ENCODE measurements around the gene FAM151A. TPM values are rescaled to one million over a fixed set of nuclear protein-coding genes. Genes with fewer than 3 reads are reported as not detected.

FAM151A gene
- polyA plus RNA-seq, 3 donors, result not detected

DNA sequence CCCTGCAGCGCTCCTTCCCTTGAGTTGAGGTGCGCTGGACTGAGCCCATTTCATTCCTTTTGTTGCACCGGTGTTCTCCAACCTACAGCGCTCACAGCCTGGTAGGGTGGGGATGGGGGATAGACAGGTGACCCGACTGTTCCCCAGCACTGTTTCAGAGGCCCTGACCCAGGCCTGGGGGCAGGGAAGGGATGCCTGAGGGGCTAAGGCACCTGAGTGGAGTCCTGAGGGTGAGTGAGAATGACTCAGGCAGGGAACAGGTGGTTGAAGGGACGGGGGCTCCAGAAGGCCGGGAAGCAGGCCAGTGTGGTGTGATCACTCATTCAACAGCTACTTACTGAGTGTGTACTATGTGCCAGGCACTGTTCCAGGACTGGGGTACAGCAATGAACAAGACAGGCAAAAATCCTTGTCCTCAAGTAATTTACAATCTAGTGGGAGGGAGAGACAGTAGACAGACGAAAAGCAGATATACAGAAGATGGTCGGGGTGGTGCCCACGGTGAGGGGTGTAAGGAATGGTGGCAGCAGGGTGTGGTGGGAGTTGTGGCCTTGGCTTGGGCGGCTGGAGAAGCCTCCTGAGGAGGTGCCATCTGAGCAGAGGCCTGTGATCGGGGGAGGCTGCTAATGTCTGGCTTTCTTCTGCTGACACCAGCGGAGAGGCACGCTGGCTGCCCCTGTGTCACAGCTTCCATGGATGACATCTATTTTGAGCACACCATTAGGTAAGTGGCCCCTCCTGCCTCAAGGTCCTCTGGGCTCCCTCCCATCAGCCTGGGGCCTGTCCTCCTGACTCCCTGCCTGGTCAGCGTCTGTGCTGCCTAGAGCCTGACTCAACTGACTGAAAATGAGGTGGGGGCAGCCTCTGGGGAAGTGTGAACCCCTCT, 37.9 kb downstream of the FAM151A start:
- H3K4me1 ChIP-seq (ENCODE audit: control insufficient read depth in 1 of 2, insufficient read depth in 2 of 2, low read length in 2 of 2), result no peaks in the 10 kb centered on the region
- H3K9me3 Mint-ChIP-seq, result no peaks in the 10 kb centered on the region
- H3K27me3 ChIP-seq (ENCODE audit: control insufficient read depth in 2 of 2, insufficient read depth in 2 of 2, low read length in 2 of 2), result no peaks in the 10 kb centered on the region
- H3K4me1 Mint-ChIP-seq, result no peaks in the 10 kb centered on the region
- H3K79me2 ChIP-seq (ENCODE audit: insufficient read depth, low read length), result no peaks in the 10 kb centered on the region
- no peak overlapping the region for H3K4me3 Mint-ChIP-seq
- H3K9me3 ChIP-seq (replicated peaks in 1 of 2; ENCODE audit: control insufficient read depth in 1 of 2, insufficient read depth in 1 of 2, low read length in 2 of 2), result no peaks in the 10 kb centered on the region
- intact Hi-C loops (cut with micrococcal nuclease), result no loop called here
- H3K9ac ChIP-seq (ENCODE audit: insufficient read depth, low read length, poor library complexity, severe bottlenecking), result no peak overlapping the region
- H3K36me3 Mint-ChIP-seq, result peaks cover 10% of the 10 kb centered on the region in 2 donors
- H3K27ac ChIP-seq (ENCODE audit: low read depth in 1 of 2, low read length in 2 of 2), result no peak overlapping the region
- no peak overlapping the region for H2AFZ ChIP-seq (ENCODE audit: insufficient read depth, low read depth, low read length, poor library complexity, severe bottlenecking)
- H3K27me3 Mint-ChIP-seq (ENCODE audit: low read depth in 3 of 3), result peaks cover 0 to 2% (median 0%) of the 10 kb centered on the region in 3 donors
- no peaks in the 10 kb centered on the region for H3K36me3 ChIP-seq (replicated peaks in 1 of 2; ENCODE audit: control insufficient read depth in 1 of 2, insufficient read depth in 2 of 2, low read length in 2 of 2)
- no peak overlapping the region for H3K4me2 ChIP-seq (replicated peaks; ENCODE audit: extremely low read depth, low read length, poor library complexity, severe bottlenecking)
- WGBS (ENCODE audit: insufficient coverage), result 96% methylated on average over 13 of the region's 15 CpGs
- no peak overlapping the region for H3K4me3 ChIP-seq (replicated peaks in 1 of 3; ENCODE audit: low read depth in 2 of 3, low read length in 3 of 3)
- TF ChIP-seq, protein P1, sequence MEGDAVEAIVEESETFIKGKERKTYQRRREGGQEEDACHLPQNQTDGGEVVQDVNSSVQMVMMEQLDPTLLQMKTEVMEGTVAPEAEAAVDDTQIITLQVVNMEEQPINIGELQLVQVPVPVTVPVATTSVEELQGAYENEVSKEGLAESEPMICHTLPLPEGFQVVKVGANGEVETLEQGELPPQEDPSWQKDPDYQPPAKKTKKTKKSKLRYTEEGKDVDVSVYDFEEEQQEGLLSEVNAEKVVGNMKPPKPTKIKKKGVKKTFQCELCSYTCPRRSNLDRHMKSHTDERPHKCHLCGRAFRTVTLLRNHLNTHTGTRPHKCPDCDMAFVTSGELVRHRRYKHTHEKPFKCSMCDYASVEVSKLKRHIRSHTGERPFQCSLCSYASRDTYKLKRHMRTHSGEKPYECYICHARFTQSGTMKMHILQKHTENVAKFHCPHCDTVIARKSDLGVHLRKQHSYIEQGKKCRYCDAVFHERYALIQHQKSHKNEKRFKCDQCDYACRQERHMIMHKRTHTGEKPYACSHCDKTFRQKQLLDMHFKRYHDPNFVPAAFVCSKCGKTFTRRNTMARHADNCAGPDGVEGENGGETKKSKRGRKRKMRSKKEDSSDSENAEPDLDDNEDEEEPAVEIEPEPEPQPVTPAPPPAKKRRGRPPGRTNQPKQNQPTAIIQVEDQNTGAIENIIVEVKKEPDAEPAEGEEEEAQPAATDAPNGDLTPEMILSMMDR (IDR thresholded peaks at IDR 0.05), result no peak
- H4K20me1 ChIP-seq (ENCODE audit: insufficient read depth, low read length), result no peaks in the 10 kb centered on the region
- peak overlapping the region in 2 of 7 donors; percentile 20 to 37 for H3K27ac Mint-ChIP-seq
- DNase-seq, result no peak

DNA sequence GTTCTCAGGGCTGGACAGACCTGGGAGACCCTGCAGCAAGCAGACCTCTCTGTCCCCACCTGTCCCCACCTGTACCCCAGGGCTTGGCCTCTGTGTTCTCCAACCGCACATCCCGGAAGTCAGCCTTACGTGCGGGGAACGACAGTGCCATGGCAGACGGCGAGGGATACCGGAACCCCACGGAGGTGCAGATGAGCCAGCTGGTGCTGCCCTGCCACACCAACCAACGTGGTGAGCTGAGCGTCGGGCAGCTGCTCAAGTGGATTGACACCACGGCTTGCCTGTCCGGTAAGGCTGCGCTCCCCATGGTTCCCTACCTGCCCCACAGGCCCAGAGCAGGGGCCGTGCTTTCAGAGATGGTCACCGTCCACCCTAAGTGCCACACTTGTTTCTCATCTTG, 38.8 kb downstream of the FAM151A start:
- no peaks in the 10 kb centered on the region for H3K4me1 Mint-ChIP-seq
- H3K27ac Mint-ChIP-seq, result peak overlapping the region in 1 of 7 donors; percentile 35
- Histone ChIP-seq H3K79me2 (ENCODE audit: insufficient read depth, low read length) (no peaks in the 10 kb centered on the region), H3K4me1 (ENCODE audit: control insufficient read depth in 1 of 2, insufficient read depth in 2 of 2, low read length in 2 of 2) (no peaks in the 10 kb centered on the region), H3K9me3 (replicated peaks in 1 of 2; ENCODE audit: control insufficient read depth in 1 of 2, insufficient read depth in 1 of 2, low read length in 2 of 2) (no peaks in the 10 kb centered on the region), H3K4me2 (replicated peaks; ENCODE audit: extremely low read depth, low read length, poor library complexity, severe bottlenecking) (no peak overlapping the region), H2AFZ (ENCODE audit: insufficient read depth, low read depth, low read length, poor library complexity, severe bottlenecking) (no peak overlapping the region), H3K27ac (ENCODE audit: low read depth in 1 of 2, low read length in 2 of 2) (no peak overlapping the region), H3K4me3 (replicated peaks in 1 of 3; ENCODE audit: low read depth in 2 of 3, low read length in 3 of 3) (no peak overlapping the region), H3K27me3 (ENCODE audit: control insufficient read depth in 2 of 2, insufficient read depth in 2 of 2, low read length in 2 of 2) (no peaks in the 10 kb centered on the region), H3K9ac (ENCODE audit: insufficient read depth, low read length, poor library complexity, severe bottlenecking) (no peak overlapping the region), H4K20me1 (ENCODE audit: insufficient read depth, low read length) (no peaks in the 10 kb centered on the region), H3K36me3 (replicated peaks in 1 of 2; ENCODE audit: control insufficient read depth in 1 of 2, insufficient read depth in 2 of 2, low read length in 2 of 2) (no peaks in the 10 kb centered on the region)
- peaks cover 5 to 6% of the 10 kb centered on the region in 2 donors for H3K36me3 Mint-ChIP-seq
- H3K4me3 Mint-ChIP-seq, result no peak overlapping the region
- no peaks in the 10 kb centered on the region for H3K9me3 Mint-ChIP-seq
- TF ChIP-seq, protein P1 (IDR thresholded peaks at IDR 0.05), result no peak
- peaks cover 0 to 2% (median 0%) of the 10 kb centered on the region in 3 donors for H3K27me3 Mint-ChIP-seq (ENCODE audit: low read depth in 3 of 3)
- DNase-seq, result no peak
- WGBS (ENCODE audit: insufficient coverage), result 98% methylated on average over 17 of the region's 17 CpGs
- intact Hi-C loops (cut with micrococcal nuclease), result no loop called here
